ENCODE measurements around the gene NAB2.

GRCh38 chr12:57092529-57092862 lies 3.6 kb downstream of the NAB2 start:
- TF ChIP-seq FOXP1 (CRISPR knock-in tag; IDR thresholded peaks at IDR 0.05) (no peak), JUND (IDR thresholded peaks at IDR 0.05; ENCODE audit: borderline replicate concordance, low read depth, low read length) (no peak), JUND (tag; IDR thresholded peaks at IDR 0.05; ENCODE audit: borderline replicate concordance, low read depth, low read length) (no peak), CTCF (IDR thresholded peaks at IDR 0.05 in 2 of 3, conservative IDR thresholded peaks at IDR 0.05 in 1 of 3; ENCODE audit: insufficient read depth in 2 of 3, low read depth in 1 of 3, low read length in 3 of 3) (no peak), SNAPC5 (CRISPR knock-in tag; IDR thresholded peaks at IDR 0.05) (no peak), ZKSCAN1 (IDR thresholded peaks at IDR 0.05; ENCODE audit: low read depth, low read length) (no peak), ZNF717 (CRISPR knock-in tag; IDR thresholded peaks at IDR 0.05) (no peak), SP2 (IDR thresholded peaks at IDR 0.05; ENCODE audit: extremely low read depth, low read depth, low read length, poor library complexity, severe bottlenecking) (no peak), ZFP1 (CRISPR knock-in tag; IDR thresholded peaks at IDR 0.05) (no peak), EP300 (IDR thresholded peaks at IDR 0.05; ENCODE audit: low read length) (no peak), TEAD1 (CRISPR knock-in tag; IDR thresholded peaks at IDR 0.05) (no peak), MAX (CRISPR knock-in tag; IDR thresholded peaks at IDR 0.05) (no peak), ZNF274 (IDR thresholded peaks at IDR 0.05; ENCODE audit: borderline replicate concordance, low read depth, low read length) (no peak), RAD51 (IDR thresholded peaks at IDR 0.05; ENCODE audit: borderline replicate concordance, low read depth) (no peak), ZMIZ1 (IDR thresholded peaks at IDR 0.05; ENCODE audit: low read depth in 2 of 2, low read length in 2 of 2) (no peak)

Measured in K562 (cell line).